GM21825 (cell line): ENCODE data around the gene CAMSAP3.
"Not testable (repeated sequence)": the region's sequence is repeated elsewhere in the genome, so short reads cannot be mapped to it uniquely, and the experiment has no call there.

Experiments used
- ATAC-seq: cut with Tn5 transposase; IDR thresholded peaks from one replicate; pipeline ENCODE4 v1.9.1; 2021; ENCODE audit warnings: mild to moderate bottlenecking, moderate library complexity; ENCODE audit not compliant: unreplicated experiment

CAMSAP3 gene

GRCh38 chr19:7628589-7629311 is 33.1 kb downstream of the CAMSAP3 start:
- ATAC-seq, result no peak

- ATAC-seq, result peak; percentile 86
Observed at GRCh38 chr19:7629347-7630054, 33.8 kb downstream of the CAMSAP3 start, which contains the start of the genes PET100 and XAB2. Gene PET100 (plus strand): TSS chr19:7629793. CDS start chr19:7629834, 41 bp downstream. Gene XAB2 (minus strand): TSS chr19:7629545. CDS start chr19:7629527, 18 bp downstream.

- no peak for ATAC-seq
Observed at GRCh38 chr19:7631577-7631976, 35.9 kb downstream of the CAMSAP3 start.

- ATAC-seq, result no peak
Observed at GRCh38 chr19:7632340-7633203, 36.9 kb downstream of the CAMSAP3 start.

- no peak for ATAC-seq
Observed at GRCh38 chr19:7633698-7634097, 38.0 kb downstream of the CAMSAP3 start, which contains the start of gene PCP2. Gene PCP2 (minus strand): TSS chr19:7633719. CDS start chr19:7633457, 262 bp downstream.

DNA sequence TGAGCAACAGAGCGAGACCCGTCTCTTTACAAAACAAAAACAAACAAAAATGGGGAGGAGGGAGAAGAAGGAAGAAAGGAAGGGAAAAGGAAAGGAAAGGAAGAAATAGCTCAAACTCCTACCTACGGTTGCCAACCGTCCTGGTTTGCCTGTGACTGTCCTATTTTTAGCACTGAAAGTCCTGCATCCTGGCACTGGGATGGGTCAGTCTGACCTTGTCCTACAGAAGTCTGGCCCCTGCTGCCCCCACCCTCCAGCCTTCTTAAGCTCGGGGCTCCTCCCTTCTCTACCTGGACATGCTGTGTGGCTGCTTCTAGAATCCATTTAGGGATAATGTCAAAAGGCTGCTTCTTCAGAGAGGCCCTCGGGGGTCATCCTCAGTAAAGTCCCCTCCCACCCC is 40.0 kb downstream of the CAMSAP3 start:
- ATAC-seq, result no peak

DNA sequence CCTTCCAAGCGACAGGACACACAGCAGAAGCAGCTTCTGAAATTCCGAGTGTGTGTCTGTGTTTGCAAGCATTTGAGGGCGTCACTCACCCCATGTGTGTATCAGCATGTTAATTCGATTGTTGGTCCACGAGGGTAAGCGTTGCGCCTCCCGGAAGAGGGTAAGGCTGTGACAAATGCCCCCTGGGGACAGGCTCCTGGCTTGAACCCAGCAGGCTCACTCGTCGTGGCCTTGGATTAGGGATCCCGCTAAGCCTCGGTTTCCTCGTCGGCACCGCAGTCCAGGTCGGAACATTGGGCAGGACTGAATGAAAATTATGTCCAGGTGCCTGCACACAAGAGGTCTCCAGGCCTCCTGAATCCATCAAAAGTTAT is 40.6 kb downstream of the CAMSAP3 start:
- ATAC-seq, result no peak

DNA sequence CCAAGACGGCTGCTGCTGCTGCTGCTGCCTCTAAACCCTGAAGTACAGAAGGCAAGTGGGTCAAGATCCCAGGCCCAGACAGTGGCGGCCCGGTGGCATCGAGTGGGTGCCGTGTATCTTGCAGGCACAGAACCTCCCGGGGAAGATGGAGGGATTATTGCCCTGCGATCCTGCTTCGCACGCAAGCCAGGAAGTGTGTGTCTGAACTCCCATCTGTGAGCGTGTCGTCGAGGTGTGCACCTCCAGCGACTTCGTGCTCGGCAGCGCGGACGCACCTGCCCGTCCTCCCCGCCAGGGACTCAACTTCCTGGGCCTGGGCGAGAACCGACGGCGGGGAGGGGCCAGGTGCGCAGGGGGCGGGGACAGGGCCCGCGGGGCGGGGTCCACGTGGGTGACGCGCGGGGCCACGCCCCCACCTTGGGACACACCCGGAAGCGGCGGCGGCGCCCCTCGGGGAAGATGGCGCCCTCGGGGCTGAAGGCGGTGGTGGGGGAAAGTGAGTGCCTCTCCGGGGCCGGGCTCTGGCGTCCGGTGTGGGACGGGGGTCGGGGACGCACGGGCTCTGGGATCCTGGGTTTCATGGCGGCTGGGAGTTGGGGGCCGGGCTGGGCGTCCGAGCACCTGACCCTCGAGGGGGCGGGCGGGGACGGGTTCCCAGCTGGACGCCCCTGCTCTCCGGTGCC is 41.2 kb downstream of the CAMSAP3 start, which contains the start of gene STXBP2:
Gene STXBP2 (plus strand): TSS at position 420 of the 683 bp plus-strand sequence. CDS start 40 bp downstream, at position 460.
- ATAC-seq, result peak; percentile 59

DNA sequence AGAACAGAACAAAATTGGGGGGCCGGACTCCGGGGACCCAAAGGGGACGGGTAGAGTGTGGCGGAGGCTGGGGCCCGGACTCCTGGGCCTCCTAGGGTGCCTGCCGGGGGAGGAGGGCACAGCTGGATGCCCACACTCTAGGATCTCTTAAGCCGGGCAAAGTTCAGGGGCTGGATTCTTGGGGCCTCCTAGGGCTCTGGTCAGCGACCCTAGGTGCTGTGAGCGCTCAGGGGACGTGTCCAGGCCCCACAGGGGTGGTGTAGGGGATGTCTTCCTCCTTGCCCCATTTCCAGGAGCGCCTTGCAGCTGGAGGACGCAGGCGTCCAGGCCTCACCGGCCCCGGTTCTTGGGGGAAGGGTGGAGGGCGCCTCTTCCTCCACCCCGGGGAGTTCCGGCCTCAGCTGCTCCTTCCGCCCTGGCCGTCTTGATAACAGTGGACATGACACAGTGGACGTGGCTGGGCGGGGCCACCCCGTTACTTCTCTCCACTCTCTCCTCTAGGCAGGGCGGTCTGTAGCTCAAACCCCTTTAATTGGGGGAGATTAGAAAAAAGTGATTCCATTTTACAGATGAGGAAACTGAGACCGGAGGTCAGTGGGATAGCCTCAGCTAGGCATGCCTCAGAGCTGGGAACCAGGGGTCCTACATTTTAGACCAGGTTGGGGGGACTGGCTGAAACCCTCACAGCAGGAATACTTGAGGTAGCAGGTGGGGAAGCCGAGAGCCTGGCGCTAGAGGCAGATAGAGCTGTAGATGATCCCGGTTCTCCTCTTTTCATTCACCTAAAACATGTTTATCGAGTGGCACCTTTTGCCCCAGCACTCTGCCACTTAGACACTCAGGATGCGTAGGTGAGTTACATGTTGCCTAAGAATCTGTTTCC is 42.0 kb downstream of the CAMSAP3 start:
- ATAC-seq, result no peak

DNA sequence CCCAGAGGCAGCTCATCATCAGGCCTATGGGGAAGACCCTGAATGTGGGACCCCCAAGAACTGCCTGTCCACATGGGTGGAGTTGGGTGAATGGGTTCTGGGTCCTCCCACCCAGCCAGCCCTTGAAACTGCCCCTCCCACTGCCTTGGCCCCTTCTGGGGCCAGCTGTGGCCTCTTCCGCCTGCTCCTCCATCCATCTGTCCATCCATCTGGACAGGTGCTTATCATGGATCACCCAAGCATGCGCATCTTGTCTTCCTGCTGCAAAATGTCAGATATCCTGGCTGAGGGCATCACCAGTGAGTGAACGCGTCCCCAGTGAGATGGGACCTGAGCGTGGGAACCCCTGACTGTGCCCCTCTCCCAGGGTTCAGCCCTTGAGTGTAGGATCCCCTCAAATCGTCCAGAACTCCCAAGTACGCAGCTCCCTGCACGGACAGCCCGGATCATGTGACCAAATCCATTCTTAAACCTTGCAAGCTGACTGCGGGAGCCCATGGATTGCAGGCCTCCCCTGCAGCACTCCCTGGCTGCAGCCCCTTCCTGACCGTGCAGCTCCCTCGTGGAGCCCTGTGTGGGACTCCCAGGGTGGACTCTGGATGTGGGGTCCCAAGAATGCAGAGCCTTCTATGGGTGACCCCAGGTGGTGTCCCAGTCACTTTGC is 43.3 kb downstream of the CAMSAP3 start:
- no peak for ATAC-seq

DNA sequence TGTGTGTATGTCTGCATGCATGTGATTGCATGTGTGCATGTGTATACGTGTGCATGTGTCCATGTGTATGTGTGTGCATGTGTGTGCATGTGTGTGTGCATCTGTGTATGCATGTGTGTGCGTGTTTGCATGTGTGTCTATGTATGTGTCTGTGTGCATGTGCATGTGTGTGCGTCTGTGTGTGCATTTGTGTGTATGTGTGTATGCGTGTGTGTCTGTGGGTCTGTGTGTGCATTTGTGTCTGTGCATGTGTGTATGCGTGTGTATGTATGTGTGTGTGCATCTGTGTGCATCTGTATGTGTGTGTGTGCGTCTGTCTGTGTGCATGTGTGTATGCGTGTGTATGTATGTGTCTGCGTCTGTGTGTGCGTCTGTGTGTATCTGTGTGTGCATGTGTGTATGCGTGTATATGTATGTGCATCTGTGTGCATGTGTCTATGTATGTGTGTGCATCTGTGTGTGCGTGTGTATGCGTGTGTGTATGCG is 44.2 kb downstream of the CAMSAP3 start:
- ATAC-seq, result no peak

GRCh38 chr19:7640803-7641202 is 45.1 kb downstream of the CAMSAP3 start:
- ATAC-seq, result no peak

DNA sequence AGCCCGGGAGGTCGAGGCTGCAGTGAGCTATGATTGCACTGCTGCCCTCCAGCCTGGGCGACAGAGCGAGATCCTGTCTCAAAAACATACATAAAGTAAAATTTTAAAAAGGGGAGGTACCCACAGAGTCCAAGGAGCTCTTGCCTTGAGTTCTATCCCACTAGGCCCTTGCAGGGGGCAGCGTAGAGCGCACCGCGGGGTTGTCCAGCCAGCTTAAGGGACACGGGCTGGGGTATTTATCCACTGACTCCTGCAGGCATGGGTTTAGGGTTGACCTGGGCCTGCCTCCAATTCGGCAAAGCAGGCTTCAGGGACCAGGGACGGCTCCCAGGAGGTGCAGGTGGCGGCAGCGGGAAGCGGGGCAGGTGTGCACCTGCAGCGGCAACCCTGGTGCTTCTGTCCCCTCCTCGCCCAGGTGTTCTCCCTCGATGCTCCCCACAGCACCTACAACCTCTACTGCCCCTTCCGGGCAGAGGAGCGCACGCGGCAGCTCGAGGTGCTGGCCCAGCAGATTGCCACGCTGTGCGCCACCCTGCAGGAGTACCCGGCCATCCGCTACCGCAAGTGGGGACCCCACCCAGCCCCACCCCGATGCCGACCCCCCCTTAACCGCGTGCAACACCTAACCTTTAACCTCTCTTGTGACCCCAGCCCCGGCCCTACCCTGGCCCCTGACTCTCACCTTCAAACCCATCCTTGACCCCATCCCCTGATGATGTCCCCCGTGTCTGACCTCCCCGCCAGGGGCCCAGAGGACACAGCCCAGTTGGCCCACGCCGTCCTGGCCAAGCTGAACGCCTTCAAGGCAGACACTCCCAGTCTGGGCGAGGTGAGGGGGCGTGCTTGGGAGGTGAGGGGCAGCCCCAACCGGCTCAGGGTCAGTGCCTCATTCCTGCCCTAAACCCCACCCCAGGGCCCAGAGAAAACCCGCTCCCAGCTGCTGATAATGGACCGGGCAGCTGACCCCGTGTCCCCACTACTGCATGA is 45.9 kb downstream of the CAMSAP3 start:
- no peak for ATAC-seq

DNA sequence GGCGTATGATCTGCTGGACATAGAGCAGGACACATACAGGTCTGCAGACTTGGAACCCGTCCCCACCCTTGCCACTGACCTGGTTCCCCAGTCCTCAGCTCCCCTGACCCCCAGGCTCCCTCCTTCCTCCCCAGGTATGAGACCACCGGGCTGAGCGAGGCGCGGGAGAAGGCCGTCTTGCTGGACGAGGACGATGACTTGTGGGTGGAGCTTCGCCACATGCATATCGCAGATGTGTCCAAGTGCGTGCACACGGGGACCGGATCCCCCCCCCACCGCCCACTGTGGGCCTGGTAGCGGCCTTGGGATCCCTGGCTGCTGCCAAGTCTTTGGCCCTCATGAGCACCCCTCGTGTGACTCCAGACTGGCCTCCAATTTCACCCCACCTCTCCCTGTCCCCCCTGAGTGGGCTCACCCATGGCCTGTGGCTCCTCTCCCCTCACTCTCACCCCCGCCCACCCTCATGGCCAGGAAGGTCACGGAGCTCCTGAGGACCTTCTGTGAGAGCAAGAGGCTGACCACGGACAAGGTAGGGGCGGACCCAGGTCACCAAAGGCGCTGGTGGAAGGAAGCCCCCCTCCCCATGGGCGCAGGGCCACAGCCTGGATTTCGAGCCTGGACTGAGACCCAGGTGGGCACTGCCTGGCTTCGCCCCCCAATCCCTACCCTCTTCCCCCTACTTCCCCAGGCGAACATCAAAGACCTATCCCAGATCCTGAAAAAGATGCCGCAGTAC is 46.8 kb downstream of the CAMSAP3 start:
- no peak for ATAC-seq

GRCh38 chr19:7643031-7643415 is 47.4 kb downstream of the CAMSAP3 start:
- ATAC-seq, result no peak

GRCh38 chr19:7643629-7644549 is 48.2 kb downstream of the CAMSAP3 start:
- ATAC-seq, result not testable (repeated sequence)
